Neural cell (in vitro differentiated cells): ENCODE measurements around the gene FILIP1L. TPM values are rescaled to one million over a fixed set of nuclear protein-coding genes. Genes with fewer than 3 reads are reported as not detected.

Source experiments
- H2AFZ ChIP-seq: fragments of 200-600, 300-800 bp; sonication (generic), shearing (Covaris generic); 2 replicates; pipeline ENCODE4 v1.6.0; 2014; ENCODE audit warnings: low read depth, mild to moderate bottlenecking, antibody characterized with exemption, low read length, moderate library complexity
- H3F3A ChIP-seq: fragments of 200-600 bp; shearing (Covaris generic); 2 replicates; pipeline ENCODE4 v1.6.1; 2016; ENCODE audit warnings: mild to moderate bottlenecking, moderate library complexity, mixed read lengths, antibody characterized with exemption, low read length; ENCODE audit not compliant: insufficient read depth, poor library complexity, severe bottlenecking
- H3K27ac ChIP-seq: fragments of 200-600, 300-800 bp; sonication (generic), shearing (Covaris generic); 2 replicates; pipeline ENCODE4 v1.5.1; 2014; ENCODE audit warnings: mild to moderate bottlenecking, low read length, moderate library complexity
- H3K27me3 ChIP-seq: fragments of 300-800, 200-600 bp; sonication (generic), shearing (Covaris generic); 2 replicates; pipeline ENCODE4 v1.6.0; 2014; ENCODE audit warnings: mild to moderate bottlenecking, low read depth, low read length, moderate library complexity; ENCODE audit not compliant: insufficient read depth
- H3K36me3 ChIP-seq: fragments of 300-800, 200-600 bp; sonication (generic), shearing (Covaris generic); 2 replicates; pipeline ENCODE4 v1.5.1; 2014; ENCODE audit warnings: mild to moderate bottlenecking, antibody characterized with exemption, low read length, moderate library complexity; ENCODE audit not compliant: insufficient read depth
- H3K4me2 ChIP-seq: fragments of 300-800, 200-600 bp; sonication (generic), shearing (Covaris generic); 2 replicates; pipeline ENCODE4 v1.6.0; 2014; ENCODE audit warnings: mild to moderate bottlenecking, low read length
- H3K4me3 ChIP-seq: fragments of 300-800, 200-600 bp; sonication (generic), shearing (Covaris generic); 2 replicates; pipeline ENCODE4 v1.5.1; 2014; ENCODE audit warnings: mild to moderate bottlenecking, low read length, moderate library complexity
- H3K79me2 ChIP-seq: fragments of 200-600 bp; shearing (Covaris generic); replicated peaks from 2 replicates; pipeline ENCODE4 v1.6.0; 2014; ENCODE audit warnings: mild to moderate bottlenecking, low read length, moderate library complexity; ENCODE audit not compliant: insufficient read depth
- H3K9ac ChIP-seq: fragments of 300-800, 200-600 bp; sonication (generic), shearing (Covaris generic); 2 replicates; pipeline ENCODE4 v1.6.1; 2016; ENCODE audit warnings: mild to moderate bottlenecking, low read length, mixed read lengths
- H3K9me2 ChIP-seq: fragments of 200-600 bp; shearing (Covaris generic); 2 replicates; pipeline ENCODE4 v1.6.1; 2016; ENCODE audit warnings: mild to moderate bottlenecking, low read length, mixed read lengths; ENCODE audit not compliant: insufficient read depth
- H3K9me3 ChIP-seq: fragments of 200-600, 300-800 bp; sonication (generic), shearing (Covaris generic); 2 replicates; pipeline ENCODE4 v1.6.1; 2016; ENCODE audit warnings: mild to moderate bottlenecking, mixed run types, low read length, moderate library complexity, mixed read lengths
- H4K20me1 ChIP-seq: fragments of 200-600 bp; shearing (Covaris generic); 2 replicates; pipeline ENCODE4 v1.6.1; 2016; ENCODE audit warnings: mild to moderate bottlenecking, mixed run types; ENCODE audit not compliant: insufficient read depth
- EP300 ChIP-seq: fragments of 450-650 bp; conservative IDR thresholded peaks from 2 replicates; pipeline ENCODE4 v1.6.1; 2014; ENCODE audit warnings: antibody characterized with exemption, mild to moderate bottlenecking, moderate library complexity; ENCODE audit not compliant: poor library complexity, severe bottlenecking
- MXI1 ChIP-seq: fragments of 450-650 bp; conservative IDR thresholded peaks from 2 replicates; pipeline ENCODE4 v1.6.1; 2014; ENCODE audit warnings: antibody characterized with exemption, mild to moderate bottlenecking; ENCODE audit not compliant: poor library complexity, severe bottlenecking
- RAD21 ChIP-seq: fragments of 450-650 bp; conservative IDR thresholded peaks from 2 replicates; pipeline ENCODE4 v1.6.1; 2014; ENCODE audit warnings: antibody characterized with exemption, mild to moderate bottlenecking, moderate library complexity
- SMC3 ChIP-seq: fragments of 450-650 bp; conservative IDR thresholded peaks from 2 replicates; pipeline ENCODE4 v1.6.1; 2014; ENCODE audit warnings: antibody characterized with exemption, mild to moderate bottlenecking, moderate library complexity; ENCODE audit not compliant: poor library complexity
- TAF1 ChIP-seq: IDR thresholded peaks from 2 replicates; pipeline ENCODE4 v1.6.1; 2012; ENCODE audit warnings: low read depth
- polyA plus RNA-seq: library from polyadenylated mRNA; depleted of rRNA; stranded (reverse); fragments of >200 nt; gene quantifications from 2 replicates; pipeline ENCODE4 v1.2.3, GENCODE V29; 2014
- TF ChIP-seq, protein P1 (sequence below): IDR thresholded peaks from 2 replicates; pipeline ENCODE4 v1.6.1; 2012; ENCODE audit warnings: borderline replicate concordance
- TF ChIP-seq, protein P2 (sequence below): fragments of 450-650 bp; IDR thresholded peaks from 2 replicates; pipeline ENCODE4 v1.5.1; 2014; ENCODE audit warnings: antibody characterized with exemption, mild to moderate bottlenecking, moderate library complexity; ENCODE audit not compliant: poor library complexity, severe bottlenecking

FILIP1L gene
- polyA plus RNA-seq, 1 donor from 2014 or later: 0.27 TPM

DNA sequence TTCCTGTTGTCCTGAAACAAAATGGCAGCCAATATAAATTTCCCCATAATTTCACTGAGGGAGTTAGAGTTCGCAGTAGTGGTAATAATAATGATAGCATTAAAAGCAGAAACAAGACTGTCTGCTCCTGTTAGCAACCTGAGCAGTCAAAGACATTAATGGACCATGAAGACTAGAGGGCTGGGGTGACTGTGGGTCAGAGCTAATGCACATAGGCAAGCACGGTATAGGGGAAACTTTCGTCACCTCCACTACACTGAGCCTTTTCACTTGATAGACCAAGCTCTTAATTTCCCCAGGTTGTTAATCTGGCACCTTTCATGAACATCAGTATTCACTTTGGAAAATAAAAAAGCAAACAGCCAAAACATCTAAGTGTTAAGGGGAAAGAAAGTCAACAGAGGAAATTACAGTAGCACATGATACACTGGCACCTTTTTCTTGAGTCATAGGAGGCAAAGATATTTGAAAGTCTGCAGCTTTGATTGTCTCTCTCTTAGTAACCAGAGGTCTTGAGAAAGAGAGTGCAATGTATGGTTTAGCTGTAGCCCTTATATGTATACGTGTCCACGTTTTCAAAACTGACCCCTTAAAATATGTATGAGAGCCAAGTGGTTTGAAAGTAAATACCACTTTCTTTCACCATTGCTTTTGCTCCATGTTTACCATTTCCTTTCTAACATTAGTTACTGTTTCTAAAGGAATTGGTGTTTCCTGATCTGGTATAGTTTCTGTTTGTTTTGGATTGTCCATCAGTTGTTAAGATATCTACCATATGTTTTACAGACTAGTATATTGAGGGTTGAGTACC lies 104.8 kb downstream of the FILIP1L start:
- no peaks in the 10 kb centered on the region for H4K20me1 ChIP-seq
- H3K27ac ChIP-seq: no peak overlapping the region
- no peaks in the 10 kb centered on the region for H3K79me2 ChIP-seq
- TF ChIP-seq TAF1 (no peak), SMC3 (no peak), MXI1 (no peak)
- TF ChIP-seq, protein P1, sequence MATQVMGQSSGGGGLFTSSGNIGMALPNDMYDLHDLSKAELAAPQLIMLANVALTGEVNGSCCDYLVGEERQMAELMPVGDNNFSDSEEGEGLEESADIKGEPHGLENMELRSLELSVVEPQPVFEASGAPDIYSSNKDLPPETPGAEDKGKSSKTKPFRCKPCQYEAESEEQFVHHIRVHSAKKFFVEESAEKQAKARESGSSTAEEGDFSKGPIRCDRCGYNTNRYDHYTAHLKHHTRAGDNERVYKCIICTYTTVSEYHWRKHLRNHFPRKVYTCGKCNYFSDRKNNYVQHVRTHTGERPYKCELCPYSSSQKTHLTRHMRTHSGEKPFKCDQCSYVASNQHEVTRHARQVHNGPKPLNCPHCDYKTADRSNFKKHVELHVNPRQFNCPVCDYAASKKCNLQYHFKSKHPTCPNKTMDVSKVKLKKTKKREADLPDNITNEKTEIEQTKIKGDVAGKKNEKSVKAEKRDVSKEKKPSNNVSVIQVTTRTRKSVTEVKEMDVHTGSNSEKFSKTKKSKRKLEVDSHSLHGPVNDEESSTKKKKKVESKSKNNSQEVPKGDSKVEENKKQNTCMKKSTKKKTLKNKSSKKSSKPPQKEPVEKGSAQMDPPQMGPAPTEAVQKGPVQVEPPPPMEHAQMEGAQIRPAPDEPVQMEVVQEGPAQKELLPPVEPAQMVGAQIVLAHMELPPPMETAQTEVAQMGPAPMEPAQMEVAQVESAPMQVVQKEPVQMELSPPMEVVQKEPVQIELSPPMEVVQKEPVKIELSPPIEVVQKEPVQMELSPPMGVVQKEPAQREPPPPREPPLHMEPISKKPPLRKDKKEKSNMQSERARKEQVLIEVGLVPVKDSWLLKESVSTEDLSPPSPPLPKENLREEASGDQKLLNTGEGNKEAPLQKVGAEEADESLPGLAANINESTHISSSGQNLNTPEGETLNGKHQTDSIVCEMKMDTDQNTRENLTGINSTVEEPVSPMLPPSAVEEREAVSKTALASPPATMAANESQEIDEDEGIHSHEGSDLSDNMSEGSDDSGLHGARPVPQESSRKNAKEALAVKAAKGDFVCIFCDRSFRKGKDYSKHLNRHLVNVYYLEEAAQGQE: no peak
- H3K27me3 ChIP-seq: no peaks in the 10 kb centered on the region
- H3K36me3 ChIP-seq: no peaks in the 10 kb centered on the region
- no peak overlapping the region for H3K4me3 ChIP-seq
- H3K9me2 ChIP-seq: no peaks in the 10 kb centered on the region
- H2AFZ ChIP-seq: no peak overlapping the region
- no peak overlapping the region for H3K9ac ChIP-seq
- no peaks in the 10 kb centered on the region for H3K9me3 ChIP-seq
- H3K4me2 ChIP-seq: no peak overlapping the region
- no peaks in the 10 kb centered on the region for H3F3A ChIP-seq

DNA sequence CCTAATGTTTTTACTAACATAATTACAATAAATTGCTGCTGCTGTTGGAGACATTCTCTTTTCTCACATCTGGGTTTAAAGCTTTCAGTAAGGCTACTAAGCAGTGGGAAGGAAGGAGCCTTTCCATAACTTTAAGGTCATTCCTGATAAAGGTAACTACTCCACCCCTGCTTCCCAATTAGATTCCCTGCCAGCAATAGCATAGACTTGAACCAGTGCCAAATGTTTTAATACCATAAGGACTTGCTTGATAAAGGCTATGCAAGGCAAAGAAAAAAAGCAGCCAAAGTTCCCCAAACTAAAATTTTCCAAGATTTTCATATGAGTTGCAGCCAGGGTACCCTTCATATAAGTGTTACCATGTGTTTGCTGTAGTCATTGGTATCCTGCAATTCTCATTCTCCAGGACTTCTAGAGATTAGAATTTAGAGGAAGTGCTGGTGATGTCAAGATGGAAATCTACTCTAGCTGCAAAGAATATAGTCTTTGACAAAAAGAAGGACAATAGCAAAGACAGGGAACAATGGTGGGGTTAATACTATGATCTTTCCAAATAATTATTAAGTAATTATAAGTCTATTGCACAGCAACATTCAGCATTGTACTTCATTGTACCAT lies 106.1 kb downstream of the FILIP1L start:
- H3K9me2 ChIP-seq: no peaks in the 10 kb centered on the region
- no peak overlapping the region for H3K4me3 ChIP-seq
- no peak overlapping the region for H2AFZ ChIP-seq
- no peaks in the 10 kb centered on the region for H3K36me3 ChIP-seq
- H3K9me3 ChIP-seq: no peaks in the 10 kb centered on the region
- no peak overlapping the region for H3K4me2 ChIP-seq
- H3K27ac ChIP-seq: no peak overlapping the region
- TF ChIP-seq TAF1 (no peak), RAD21 (no peak), EP300 (no peak), MXI1 (no peak)
- TF ChIP-seq, protein P1: no peak
- TF ChIP-seq, protein P2, sequence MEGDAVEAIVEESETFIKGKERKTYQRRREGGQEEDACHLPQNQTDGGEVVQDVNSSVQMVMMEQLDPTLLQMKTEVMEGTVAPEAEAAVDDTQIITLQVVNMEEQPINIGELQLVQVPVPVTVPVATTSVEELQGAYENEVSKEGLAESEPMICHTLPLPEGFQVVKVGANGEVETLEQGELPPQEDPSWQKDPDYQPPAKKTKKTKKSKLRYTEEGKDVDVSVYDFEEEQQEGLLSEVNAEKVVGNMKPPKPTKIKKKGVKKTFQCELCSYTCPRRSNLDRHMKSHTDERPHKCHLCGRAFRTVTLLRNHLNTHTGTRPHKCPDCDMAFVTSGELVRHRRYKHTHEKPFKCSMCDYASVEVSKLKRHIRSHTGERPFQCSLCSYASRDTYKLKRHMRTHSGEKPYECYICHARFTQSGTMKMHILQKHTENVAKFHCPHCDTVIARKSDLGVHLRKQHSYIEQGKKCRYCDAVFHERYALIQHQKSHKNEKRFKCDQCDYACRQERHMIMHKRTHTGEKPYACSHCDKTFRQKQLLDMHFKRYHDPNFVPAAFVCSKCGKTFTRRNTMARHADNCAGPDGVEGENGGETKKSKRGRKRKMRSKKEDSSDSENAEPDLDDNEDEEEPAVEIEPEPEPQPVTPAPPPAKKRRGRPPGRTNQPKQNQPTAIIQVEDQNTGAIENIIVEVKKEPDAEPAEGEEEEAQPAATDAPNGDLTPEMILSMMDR: no peak
- H3K9ac ChIP-seq: no peak overlapping the region
- H3K79me2 ChIP-seq: no peaks in the 10 kb centered on the region
- no peaks in the 10 kb centered on the region for H3K27me3 ChIP-seq
- H4K20me1 ChIP-seq: no peaks in the 10 kb centered on the region
- no peaks in the 10 kb centered on the region for H3F3A ChIP-seq
